OCI-LY3 (cell line): ENCODE results near the gene ABL1.

Source experiments
- H2AFZ ChIP-seq: fragments of 200-600, 300-600 bp; shearing (Covaris generic); 2 replicates; pipeline ENCODE4 v1.6.0; 2014; ENCODE audit warnings: antibody characterized with exemption, low read depth, low read length
- H3K27ac ChIP-seq: fragments of 200-600, 300-600 bp; sonication (generic); 2 replicates; pipeline ENCODE4 v1.5.1; 2014; ENCODE audit warnings: mild to moderate bottlenecking, low read length, moderate library complexity, mixed read lengths
- H3K27me3 ChIP-seq: fragments of 200-600, 300-600 bp; sonication (generic); 2 replicates; pipeline ENCODE4 v1.6.1; 2014; ENCODE audit warnings: low read depth, low read length, mixed read lengths
- H3K36me3 ChIP-seq: fragments of 200-600, 300-600 bp; sonication (generic); replicated peaks from 2 replicates; pipeline ENCODE3; 2014; ENCODE audit warnings: low read depth, low read length, mixed read lengths
- H3K4me1 ChIP-seq: fragments of 300-600, 200-600 bp; sonication (generic); 2 replicates; pipeline ENCODE4 v1.6.1; 2014; ENCODE audit warnings: low read length, mixed read lengths
- H3K4me2 ChIP-seq: fragments of 200-600, 300-600 bp; sonication (generic); 2 replicates; pipeline ENCODE4 v1.6.1; 2014; ENCODE audit warnings: low read length, mixed read lengths
- H3K4me3 ChIP-seq: fragments of 300-600, 200-600 bp; sonication (generic); 2 replicates; pipeline ENCODE4 v1.5.1; 2014; ENCODE audit warnings: antibody characterized with exemption, mild to moderate bottlenecking, low read length, moderate library complexity
- H3K79me2 ChIP-seq: fragments of 300-600, 200-600 bp; shearing (Covaris generic); 2 replicates; pipeline ENCODE4 v1.6.1; 2014; ENCODE audit warnings: mild to moderate bottlenecking, low read length, mixed read lengths
- H3K9ac ChIP-seq: fragments of 300-600, 200-600 bp; shearing (Covaris generic); 2 replicates; pipeline ENCODE4 v1.6.0; 2014; ENCODE audit warnings: mild to moderate bottlenecking, low read length, moderate library complexity
- H3K9me3 ChIP-seq: fragments of 200-600, 300-600 bp; shearing (Covaris generic); 2 replicates; pipeline ENCODE4 v1.6.1; 2014; ENCODE audit warnings: low read length, mixed read lengths; ENCODE audit not compliant: insufficient read depth
- H4K20me1 ChIP-seq: fragments of 200-600, 300-600 bp; sonication (generic); 2 replicates; pipeline ENCODE4 v1.6.1; 2016; ENCODE audit warnings: low read length, mixed read lengths; ENCODE audit not compliant: insufficient read depth
- CTCF ChIP-seq: fragments of 200-600, 300-600 bp; sonication (generic); IDR thresholded peaks from 2 replicates; pipeline ENCODE4 v1.5.1; 2014; ENCODE audit warnings: antibody characterized with exemption, low read length, low read depth
- EZH2phosphoT487 ChIP-seq: fragments of 200-600 bp; shearing (Covaris generic); IDR thresholded peaks from 2 replicates; pipeline ENCODE4 v1.6.1; 2018; ENCODE audit warnings: antibody characterized with exemption, mixed run types, low read depth

The ABL1 gene

GRCh38 chr9:130810609-130811136 is 24.4 kb upstream of the ABL1 start:
- no peaks in the 10 kb centered on the region for H3K36me3 ChIP-seq
- TF ChIP-seq CTCF (no peak), EZH2phosphoT487 (no peak)
- peaks cover 34% of the 10 kb centered on the region for H3K4me1 ChIP-seq
- no peak overlapping the region for H2AFZ ChIP-seq
- peaks cover 8% of the 10 kb centered on the region; the same call in 1 of the 2 replicates for H3K9me3 ChIP-seq
- no peak overlapping the region for H3K4me3 ChIP-seq
- no peaks in the 10 kb centered on the region for H3K27me3 ChIP-seq
- no peak overlapping the region for H3K27ac ChIP-seq
- no peaks in the 10 kb centered on the region for H4K20me1 ChIP-seq
- H3K79me2 ChIP-seq, result peaks cover 5% of the 10 kb centered on the region; the same call in 1 of the 2 replicates
- no peak overlapping the region for H3K4me2 ChIP-seq
- no peak overlapping the region for H3K9ac ChIP-seq

GRCh38 chr9:130815242-130815808 is 19.7 kb upstream of the ABL1 start:
- H3K36me3 ChIP-seq, result peaks cover 5% of the 10 kb centered on the region
- no peaks in the 10 kb centered on the region for H4K20me1 ChIP-seq
- peaks cover 12% of the 10 kb centered on the region; the same call in 1 of the 2 replicates for H3K9me3 ChIP-seq
- no peak overlapping the region for H3K4me2 ChIP-seq
- H3K79me2 ChIP-seq, result no peaks in the 10 kb centered on the region
- no peak overlapping the region for H2AFZ ChIP-seq
- H3K9ac ChIP-seq, result no peak overlapping the region
- H3K4me1 ChIP-seq, result peaks cover 16% of the 10 kb centered on the region
- no peaks in the 10 kb centered on the region for H3K27me3 ChIP-seq
- TF ChIP-seq CTCF, result no peak
- no peak for TF ChIP-seq EZH2phosphoT487
- no peak overlapping the region for H3K4me3 ChIP-seq
- H3K27ac ChIP-seq, result peak overlapping the region; percentile 84; the same call in 1 of the 2 replicates

- Histone ChIP-seq H3K79me2 (no peaks in the 10 kb centered on the region), H3K9ac (no peak overlapping the region), H3K4me2 (no peak overlapping the region), H3K9me3 (0 out of 2 replicates have a peak, but pooled peaks cover 5% of the 10 kb centered on the region), H3K4me1 (peaks cover 16% of the 10 kb centered on the region), H2AFZ (no peak overlapping the region), H3K36me3 (peaks cover 5% of the 10 kb centered on the region), H3K27me3 (no peaks in the 10 kb centered on the region), H3K4me3 (no peak overlapping the region), H3K27ac (no peak overlapping the region), H4K20me1 (no peaks in the 10 kb centered on the region)
- TF ChIP-seq EZH2phosphoT487 (no peak), CTCF (no peak)
Measured at GRCh38 chr9:130817914-130818313, 17.1 kb upstream of the ABL1 start.

GRCh38 chr9:130820135-130820738 is 14.8 kb upstream of the ABL1 start:
- no peak overlapping the region for H3K4me2 ChIP-seq
- H3K27ac ChIP-seq, result no peak overlapping the region
- peaks cover 5% of the 10 kb centered on the region for H3K36me3 ChIP-seq
- no peak overlapping the region for H3K9ac ChIP-seq
- H2AFZ ChIP-seq, result no peak overlapping the region
- 0 out of 2 replicates have a peak, but pooled peaks cover 5% of the 10 kb centered on the region for H3K9me3 ChIP-seq
- H3K27me3 ChIP-seq, result no peaks in the 10 kb centered on the region
- peaks cover 14% of the 10 kb centered on the region for H3K4me1 ChIP-seq
- no peaks in the 10 kb centered on the region for H4K20me1 ChIP-seq
- no peaks in the 10 kb centered on the region for H3K79me2 ChIP-seq
- no peak overlapping the region for H3K4me3 ChIP-seq
- TF ChIP-seq CTCF (no peak), EZH2phosphoT487 (no peak)
